Measurements from ENCODE around the gene SRSF5.
"Not testable (repeated sequence)": the region's sequence is repeated elsewhere in the genome, so short reads cannot be mapped to it uniquely, and the experiment has no call there.

Gene SRSF5

DNA sequence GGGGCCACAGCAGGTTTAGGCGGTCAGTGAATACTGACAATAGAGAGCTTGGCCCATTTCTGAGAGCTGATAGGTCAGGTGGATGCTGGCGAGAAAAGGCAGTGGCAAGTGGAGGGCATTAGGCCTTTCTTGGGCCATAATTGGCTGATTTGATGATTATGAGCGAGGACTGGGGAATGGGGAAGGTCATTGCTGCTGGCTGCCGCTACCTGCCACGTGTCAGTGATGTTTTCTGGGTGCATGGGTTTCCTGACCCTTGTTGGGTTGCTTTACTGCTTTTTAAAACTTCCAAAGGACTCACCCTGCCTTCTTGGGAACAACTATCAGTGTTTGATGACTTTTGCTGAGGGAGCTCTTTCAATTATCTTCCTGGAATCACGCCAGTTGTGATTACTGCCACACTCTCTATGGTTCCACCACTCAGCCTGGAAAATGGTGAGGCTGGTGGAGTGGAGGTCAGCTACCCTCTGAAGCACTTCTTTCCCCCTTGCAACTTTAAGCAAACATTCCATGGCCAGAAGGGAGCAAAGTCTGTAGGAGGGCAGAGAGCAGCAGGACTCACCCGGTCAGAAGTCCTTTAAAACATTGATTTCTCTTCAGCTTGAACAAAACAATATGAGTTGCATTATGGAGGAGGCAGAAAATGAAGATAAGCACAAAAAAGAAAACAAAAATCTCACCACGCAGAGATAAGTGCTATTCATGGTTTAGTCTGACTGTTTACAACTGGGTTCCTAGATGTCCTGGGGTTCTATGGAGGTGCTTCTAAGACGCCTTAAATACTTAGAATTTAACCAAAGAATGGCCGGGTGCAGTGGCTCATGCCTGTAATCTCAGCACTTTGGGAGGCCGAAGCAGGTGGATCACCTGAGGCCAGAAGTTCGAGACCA is 42.2 kb downstream of the SRSF5 start:
- no peak for DNase-seq (ENCODE audit: low read depth)

DNA sequence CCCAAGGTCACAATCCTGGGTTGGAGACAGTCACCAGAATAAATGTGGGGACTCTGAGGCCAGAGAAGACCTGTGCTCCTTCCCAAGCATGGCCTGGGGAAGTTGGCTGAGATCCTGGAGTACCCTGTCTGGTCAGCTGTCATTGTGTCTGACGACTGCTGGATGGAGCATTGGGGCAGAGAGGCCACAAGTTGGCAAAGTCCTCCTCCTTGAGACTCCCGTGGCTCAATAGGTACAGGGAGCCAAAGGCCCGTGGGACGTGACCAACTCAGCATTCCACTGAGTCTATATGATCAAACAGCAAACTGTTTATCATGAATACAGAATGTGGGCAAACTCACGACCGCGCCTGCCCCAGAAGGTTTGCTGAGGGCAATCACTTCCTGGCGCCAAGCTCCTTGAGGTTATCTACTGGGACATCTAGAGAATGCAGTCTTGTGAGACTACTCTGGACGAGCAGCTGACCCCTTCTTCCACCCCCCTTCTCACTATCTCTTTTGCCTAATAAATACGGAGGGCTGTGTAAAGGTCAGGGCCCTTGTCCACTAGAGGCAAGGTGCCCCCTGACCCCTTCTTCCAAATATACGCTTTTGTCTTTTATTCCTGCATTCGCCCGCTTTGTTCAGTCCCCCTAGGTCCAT is 44.4 kb downstream of the SRSF5 start:
- no peak for DNase-seq (ENCODE audit: low read depth)

DNA sequence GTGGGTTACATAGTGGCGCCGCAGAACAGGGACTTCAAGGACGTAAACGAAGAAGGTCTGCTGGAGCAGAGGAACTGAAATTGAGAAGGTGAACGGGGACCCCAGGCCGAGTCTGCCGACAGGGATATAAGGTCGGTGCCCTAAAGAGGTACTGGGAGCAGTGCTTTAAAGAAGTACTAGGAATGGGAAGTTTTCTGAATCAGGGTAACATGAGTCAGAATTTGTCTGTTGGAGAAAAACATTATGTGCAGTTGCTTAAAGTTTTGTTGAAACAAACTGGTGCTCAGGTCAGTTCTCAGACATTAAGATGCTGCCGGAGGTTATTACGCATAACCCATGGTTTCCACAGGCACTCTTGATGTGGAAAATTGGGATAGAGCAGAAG is 44.9 kb downstream of the SRSF5 start:
- no peak for DNase-seq (ENCODE audit: low read depth)

DNA sequence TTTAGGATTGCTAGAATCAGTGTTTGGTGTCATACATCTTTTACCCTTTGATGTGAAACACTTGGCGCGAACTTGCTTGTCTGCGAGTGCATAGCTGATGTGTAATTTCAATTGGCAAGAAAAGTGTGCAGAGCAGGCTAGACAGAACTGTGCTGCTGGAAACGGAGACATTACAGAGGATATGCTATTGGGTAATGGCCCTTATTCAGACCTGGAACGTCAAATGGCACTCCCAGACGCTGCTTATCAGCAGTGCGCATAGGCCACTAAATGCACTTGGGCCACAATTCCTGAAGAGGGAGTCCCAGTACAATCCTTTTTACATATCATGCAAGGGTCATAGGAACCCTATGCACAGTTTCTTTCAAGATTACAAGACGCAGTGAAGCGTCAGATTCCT is 45.8 kb downstream of the SRSF5 start:
- no peak for DNase-seq (ENCODE audit: low read depth)

DNA sequence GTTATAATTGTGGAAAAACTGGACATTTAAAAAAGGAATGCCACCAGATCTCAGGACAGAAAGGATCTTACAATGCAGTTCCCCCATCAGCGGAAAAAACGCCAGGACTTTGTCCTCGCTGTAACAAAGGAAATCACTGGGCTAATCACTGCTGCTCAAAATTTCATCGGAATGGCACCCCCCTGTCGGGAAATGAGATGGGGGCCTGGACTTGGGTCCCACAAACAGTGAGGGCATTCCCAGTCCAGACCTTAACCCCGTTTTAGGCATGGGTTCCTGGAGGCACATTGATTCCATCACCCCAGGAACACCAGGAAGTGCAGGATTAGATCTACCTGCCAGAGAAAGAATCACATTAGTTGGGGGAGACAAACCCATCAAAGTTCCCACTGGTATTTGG is 46.4 kb downstream of the SRSF5 start:
- DNase-seq (ENCODE audit: low read depth): not testable (repeated sequence)

DNA sequence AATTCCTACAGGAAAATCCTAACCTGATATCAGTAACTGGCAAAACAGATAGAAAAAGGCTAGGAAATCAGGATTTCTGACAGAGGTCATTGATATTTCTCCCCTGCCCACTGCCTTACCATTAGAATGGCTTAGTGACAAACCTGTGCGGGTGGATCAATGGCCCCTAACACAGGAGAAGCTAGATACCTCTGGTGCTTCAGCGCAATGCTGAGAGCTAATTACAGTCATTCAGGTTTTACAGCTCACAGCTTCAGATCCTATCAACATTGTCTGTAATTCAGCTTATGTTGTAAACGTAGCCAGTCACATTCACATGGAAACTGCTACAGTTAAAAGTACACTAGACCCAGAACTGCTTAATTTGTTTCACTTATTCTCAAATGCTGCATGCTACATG is 47.5 kb downstream of the SRSF5 start:
- DNase-seq (ENCODE audit: low read depth): no peak

DNA sequence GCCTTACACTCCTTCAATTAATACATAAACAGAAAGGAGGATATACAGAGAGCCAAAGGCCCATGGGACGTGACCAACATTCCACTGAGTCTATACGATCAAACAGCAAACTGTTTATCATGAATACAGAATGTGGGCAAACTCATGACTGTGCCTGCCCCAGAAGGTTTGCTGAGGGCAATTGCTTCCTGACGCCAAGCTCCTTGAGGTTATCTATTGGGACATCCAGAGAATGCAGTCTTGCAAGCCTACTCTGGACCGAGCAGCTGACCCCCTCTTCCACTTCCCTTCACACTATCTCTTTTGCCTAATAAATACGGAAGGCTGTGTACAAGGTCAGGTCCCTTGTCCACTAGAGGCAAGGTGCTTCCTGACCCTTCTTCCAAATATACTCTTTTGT is 48.6 kb downstream of the SRSF5 start:
- DNase-seq (ENCODE audit: low read depth): no peak

DNA sequence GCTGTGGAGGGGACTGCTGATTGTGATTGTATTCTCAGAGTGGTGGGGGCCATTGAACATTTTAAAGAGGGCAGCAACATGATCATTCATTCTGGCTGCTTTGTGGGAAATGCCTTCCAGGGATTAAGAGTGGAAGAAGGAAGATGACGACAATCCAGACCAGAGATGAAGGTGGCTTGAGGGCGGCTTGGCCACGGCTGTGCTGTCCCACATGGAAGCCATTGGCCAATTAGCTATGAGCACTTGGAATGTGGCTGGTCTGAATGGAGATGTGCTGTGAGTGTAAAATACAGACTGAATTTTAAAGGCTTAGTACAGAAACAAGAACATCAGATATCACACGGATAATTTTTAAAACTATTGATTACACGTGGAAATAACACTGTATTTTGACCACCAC is 49.3 kb downstream of the SRSF5 start:
- no peak for DNase-seq (ENCODE audit: low read depth)

DNA sequence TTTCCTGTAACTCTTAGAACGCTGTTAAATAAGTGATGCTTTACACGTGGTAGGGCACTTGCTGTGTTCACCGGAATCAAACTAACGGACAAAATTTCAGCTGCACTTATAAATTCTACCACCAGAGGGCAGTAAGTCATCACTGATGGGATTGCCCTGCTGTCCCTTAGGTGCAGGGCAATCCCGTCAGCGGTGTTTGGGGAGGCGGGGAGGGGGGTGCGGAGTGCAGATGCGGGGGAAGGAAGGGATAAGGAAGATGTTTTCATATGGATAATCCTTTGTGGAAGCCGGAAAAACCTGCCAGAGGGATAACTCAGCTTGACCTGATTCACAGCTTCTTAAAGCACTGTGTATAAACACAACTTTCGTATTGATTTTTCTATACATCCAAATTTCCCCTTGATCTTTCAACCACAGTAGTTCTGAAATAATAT is 51.8 kb downstream of the SRSF5 start:
- peak; percentile 7 for DNase-seq (ENCODE audit: low read depth)

DNA sequence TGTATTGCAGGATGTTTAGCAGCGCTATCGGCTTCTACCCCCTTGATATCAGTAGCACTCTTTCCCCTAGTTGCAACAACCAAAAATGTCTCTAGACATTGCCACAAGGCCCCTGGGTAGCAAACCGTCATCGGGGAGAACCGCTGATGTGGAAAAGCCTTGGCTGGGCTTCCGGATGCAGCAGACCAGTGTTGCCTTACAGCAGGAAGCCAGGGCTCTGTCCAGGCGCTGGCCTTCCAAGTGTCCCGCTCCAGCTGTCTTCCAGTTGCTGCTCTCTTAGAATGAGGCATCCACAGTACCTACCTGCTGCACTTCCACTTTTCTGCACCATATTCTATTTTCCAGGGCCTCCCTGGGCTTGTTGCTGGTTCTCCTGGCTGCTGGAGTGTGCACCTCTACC is 52.7 kb downstream of the SRSF5 start:
- no peak for DNase-seq (ENCODE audit: low read depth)

DNA sequence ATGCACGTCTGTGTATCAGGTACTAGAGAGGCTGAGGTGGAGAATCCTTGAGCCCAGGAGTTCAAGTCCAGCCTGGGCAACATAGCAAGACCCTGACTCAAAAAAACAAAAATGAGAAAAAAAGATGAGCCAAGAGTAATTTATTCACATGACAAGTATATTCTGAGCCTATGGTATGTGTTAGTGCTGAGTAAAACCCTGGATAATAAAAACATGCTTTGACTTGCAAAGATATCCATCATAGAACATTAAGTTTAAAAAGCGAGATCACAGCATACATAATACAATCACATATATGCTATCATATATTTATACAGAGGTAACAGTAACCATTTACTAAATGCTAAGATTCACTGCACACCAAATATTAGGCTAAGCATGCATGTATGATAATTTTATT is 54.0 kb downstream of the SRSF5 start:
- no peak for DNase-seq (ENCODE audit: low read depth)
